ENCODE results near the gene OLFM2. TPM values are rescaled to one million over a fixed set of nuclear protein-coding genes. Genes with fewer than 3 reads are reported as not detected.
"Not testable (repeated sequence)": the region's sequence is repeated elsewhere in the genome, so short reads cannot be mapped to it uniquely, and the experiment has no call there.

OLFM2 gene
- total RNA-seq, 1 experiment from 2014 or later, result not detected

GRCh38 chr19:9834726-9835506 is 101.4 kb downstream of the OLFM2 start, which contains the start of gene PIN1:
Gene PIN1, plus strand, starts transcription at chr19:9835318. Its CDS starts 27 bp downstream, at chr19:9835345.
- DNase-seq (ENCODE audit: low read depth), result peak; percentile 98

- DNase-seq (ENCODE audit: low read depth), result no peak
Observed at GRCh38 chr19:9834307-9834725, 102.0 kb downstream of the OLFM2 start.

GRCh38 chr19:9828551-9829063 is 107.7 kb downstream of the OLFM2 start:
- DNase-seq (ENCODE audit: low read depth), result no peak

GRCh38 chr19:9827289-9828238 is 108.8 kb downstream of the OLFM2 start, which contains the start of gene UBL5:
Gene UBL5, plus strand, starts transcription at chr19:9827918. Its CDS starts 420 bp downstream, at chr19:9828338.
- peak; percentile 84 for DNase-seq (ENCODE audit: low read depth)

GRCh38 chr19:9823816-9824215 is 112.5 kb downstream of the OLFM2 start:
- DNase-seq (ENCODE audit: low read depth), result no peak

DNA sequence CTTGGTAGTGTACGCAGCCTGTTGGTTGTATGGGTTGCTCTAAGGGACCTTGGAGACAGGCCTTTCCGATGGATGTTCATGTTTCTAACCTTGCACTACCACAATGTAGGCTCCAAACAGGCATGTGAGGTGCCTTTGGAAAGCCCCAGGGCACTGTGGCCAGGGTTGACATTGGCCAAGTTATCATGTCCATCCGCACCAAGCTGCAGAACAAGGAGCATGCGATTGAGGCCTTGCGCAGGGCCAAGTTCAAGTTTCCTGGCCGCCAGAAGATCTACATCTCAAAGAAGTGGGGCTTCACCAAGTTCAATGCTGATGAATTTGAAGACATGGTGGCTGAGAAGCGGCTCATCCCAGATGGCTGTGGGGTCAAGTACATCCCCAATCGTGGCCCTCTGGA is 116.3 kb downstream of the OLFM2 start:
- not testable (repeated sequence) for DNase-seq (ENCODE audit: low read depth)

DNA sequence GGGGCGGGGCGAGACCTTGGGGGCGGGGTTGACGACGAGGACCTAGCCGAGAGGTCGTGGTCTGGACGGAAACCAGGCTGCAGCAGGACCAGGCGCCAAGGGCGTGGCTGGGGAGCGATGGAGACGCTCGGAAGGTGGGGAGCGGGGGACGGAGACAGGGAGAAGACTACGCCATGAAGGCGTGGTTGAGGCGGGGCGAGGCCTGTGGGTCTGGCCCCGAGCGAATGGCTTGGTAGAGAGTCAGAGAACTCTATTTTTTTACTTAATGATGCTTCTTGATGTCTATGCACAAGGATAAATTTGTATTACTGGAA is 116.8 kb downstream of the OLFM2 start:
- DNase-seq (ENCODE audit: low read depth), result no peak

DNA sequence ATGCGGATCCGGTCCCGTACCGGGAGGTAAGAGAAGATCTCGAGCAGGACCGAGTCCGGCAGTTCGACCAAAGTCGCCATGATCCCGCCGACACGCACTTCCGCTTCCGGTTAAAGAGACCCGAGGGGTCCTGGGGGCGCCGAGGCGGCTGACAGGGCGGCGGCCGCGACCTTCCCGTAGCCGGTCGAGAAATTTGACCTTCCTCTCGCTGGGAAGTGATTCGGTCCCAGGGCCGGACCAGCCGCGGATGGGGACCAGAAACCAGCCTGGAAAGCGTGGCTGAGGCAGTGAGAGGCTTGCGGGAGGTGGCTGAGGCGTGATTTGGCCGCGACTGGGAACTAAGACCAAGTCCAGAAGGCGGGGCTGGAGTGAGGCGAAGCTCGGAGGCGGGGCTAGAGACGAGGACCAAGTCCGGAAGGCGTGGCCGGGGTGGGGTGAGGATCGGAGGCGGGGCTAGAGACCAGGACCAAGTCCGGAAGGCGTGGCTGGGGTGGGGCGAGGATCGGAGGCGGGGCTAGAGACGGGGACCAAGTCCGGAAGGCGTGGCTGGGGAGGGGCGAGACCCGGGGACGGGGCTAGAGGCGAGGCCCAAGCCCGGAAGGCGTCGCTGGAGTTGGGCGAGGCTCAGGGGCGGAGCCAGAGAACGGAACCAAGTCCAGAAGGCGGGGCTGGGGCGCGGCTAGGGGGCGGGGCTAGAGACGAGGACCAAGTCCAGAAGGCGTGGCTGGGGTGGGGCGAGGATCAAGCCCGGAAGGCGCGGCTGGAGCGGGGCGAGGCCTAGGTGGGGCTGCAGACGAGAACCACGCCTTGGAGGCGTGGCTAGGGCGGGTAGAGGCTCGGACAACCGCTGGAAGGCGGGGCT is 117.3 kb downstream of the OLFM2 start, which contains the start of gene FBXL12:
Gene FBXL12 (minus strand): TSS at position 346 of the 862 bp plus-strand sequence. CDS start 266 bp downstream, at position 80.
- DNase-seq (ENCODE audit: low read depth), result peak; percentile 97

- no peak for DNase-seq (ENCODE audit: low read depth)
Observed at GRCh38 chr19:9818175-9818733, 118.1 kb downstream of the OLFM2 start.

- DNase-seq (ENCODE audit: low read depth), result no peak
Observed at GRCh38 chr19:9811139-9811538, 125.2 kb downstream of the OLFM2 start.

- no peak for DNase-seq (ENCODE audit: low read depth)
Observed at GRCh38 chr19:9808855-9809824, 127.2 kb downstream of the OLFM2 start.

- DNase-seq (ENCODE audit: low read depth), result no peak
Observed at GRCh38 chr19:9806803-9807202, 129.5 kb downstream of the OLFM2 start.

Small RNAs within 50 kb of the gene (small RNA-seq; reads per million reads assigned to genes)
- gene RF00156, result not detected

Other genes with a start within 250 kb of the OLFM2 start
- gene ZNF846, start 167.8 kb downstream of the OLFM2 start, total RNA-seq (2014; rRNA removed; shearing (Covaris generic)), result 1.9 TPM in 1 of 2 replicates, not detected in the other
- gene FBXL12, start 117.4 kb downstream of the OLFM2 start, total RNA-seq (2014; rRNA removed; shearing (Covaris generic)), result 21.2 and 24.3 TPM in 2 replicates
- 225 and 406 TPM in 2 replicates for gene UBL5, start 108.6 kb downstream of the OLFM2 start, total RNA-seq (2014; rRNA removed; shearing (Covaris generic))
- 146 and 165 TPM in 2 replicates for gene PIN1, start 101.2 kb downstream of the OLFM2 start, total RNA-seq (2014; rRNA removed; shearing (Covaris generic))
- not detected in 2 replicates for gene COL5A3, start 74.0 kb upstream of the OLFM2 start, total RNA-seq (2014; rRNA removed; shearing (Covaris generic))
- gene RDH8, start 77.0 kb upstream of the OLFM2 start, total RNA-seq (2014; rRNA removed; shearing (Covaris generic)), result not detected in 2 replicates
- 6.9 and 9.5 TPM in 2 replicates for gene SHFL, start 149.8 kb upstream of the OLFM2 start, total RNA-seq (2014; rRNA removed; shearing (Covaris generic))
- 0.35 and 0.53 TPM in 2 replicates for gene ANGPTL6, start 166.2 kb upstream of the OLFM2 start, total RNA-seq (2014; rRNA removed; shearing (Covaris generic))
- 66.1 and 79.6 TPM in 2 replicates for gene PPAN, start 169.8 kb upstream of the OLFM2 start, total RNA-seq (2014; rRNA removed; shearing (Covaris generic))
- 6.6 and 11.0 TPM in 2 replicates for gene P2RY11, start 175.2 kb upstream of the OLFM2 start, total RNA-seq (2014; rRNA removed; shearing (Covaris generic))
- gene EIF3G, start 183.4 kb upstream of the OLFM2 start, total RNA-seq (2014; rRNA removed; shearing (Covaris generic)), result 519 and 525 TPM in 2 replicates